Trophoblast cell (in vitro differentiated cells and primary cell): ENCODE measurements around the gene KLHDC10.
A peak's percentile ranks its signal among the peaks of the same experiment; 100 is the strongest.

Experiments
- DNase-seq, 2 donors: peaks; one replicate each; pipeline ENCODE4 v3.0.0-alpha.2; 2016
- H2AFZ ChIP-seq: 2 replicates; pipeline ENCODE4 v1.6.1; 2013; ENCODE audit warnings: low read length, moderate library complexity, mild to moderate bottlenecking; ENCODE audit not compliant: insufficient read depth, poor library complexity
- H2AK5ac ChIP-seq: 2 replicates; pipeline ENCODE4 v1.6.1; 2013; ENCODE audit warnings: mild to moderate bottlenecking, low read length
- H2BK120ac ChIP-seq: 2 replicates; pipeline ENCODE4 v1.6.1; 2013; ENCODE audit warnings: low read length, mild to moderate bottlenecking, moderate library complexity; ENCODE audit not compliant: insufficient read depth, poor library complexity
- H2BK12ac ChIP-seq: 2 replicates; pipeline ENCODE4 v1.6.1; 2013; ENCODE audit warnings: mild to moderate bottlenecking, low read length, moderate library complexity
- H2BK5ac ChIP-seq: 2 replicates; pipeline ENCODE4 v1.6.1; 2013; ENCODE audit warnings: low read length, low read depth, moderate library complexity, mild to moderate bottlenecking; ENCODE audit not compliant: poor library complexity
- H3K14ac ChIP-seq: 2 replicates; pipeline ENCODE4 v1.6.1; 2013; ENCODE audit warnings: mild to moderate bottlenecking, low read length
- H3K18ac ChIP-seq: 2 replicates; pipeline ENCODE4 v1.6.1; 2013; ENCODE audit warnings: mild to moderate bottlenecking, low read length
- H3K23ac ChIP-seq: 2 replicates; pipeline ENCODE4 v1.6.1; 2013; ENCODE audit warnings: low read length
- H3K27ac ChIP-seq: 2 replicates; pipeline ENCODE4 v1.5.1; 2013; ENCODE audit warnings: low read depth, mild to moderate bottlenecking, inconsistent platforms, low read length, moderate library complexity
- H3K27me3 ChIP-seq: 2 replicates; pipeline ENCODE4 v1.6.1; 2013; ENCODE audit warnings: inconsistent platforms, mild to moderate bottlenecking, low read length, moderate library complexity; ENCODE audit not compliant: insufficient read depth
- H3K36me3 ChIP-seq, 2 experiments: 1 replicate in 1 of 2; 2 replicates in 1 of 2; pipeline ENCODE4 v1.6.1; 2013; ENCODE audit warnings: low read length in 2 of 2, mild to moderate bottlenecking in 2 of 2, moderate library complexity in 1 of 2; ENCODE audit not compliant: insufficient read depth in 2 of 2, control insufficient read depth in 1 of 2
- H3K4ac ChIP-seq: 2 replicates; pipeline ENCODE4 v1.6.1; 2013; ENCODE audit warnings: low read depth, mild to moderate bottlenecking, low read length, moderate library complexity
- H3K4me1 ChIP-seq, 2 experiments: 1 replicate in 1 of 2; 2 replicates in 1 of 2; pipeline ENCODE4 v1.6.1; 2013; ENCODE audit warnings: low read length in 2 of 2, mild to moderate bottlenecking in 2 of 2, moderate library complexity in 1 of 2; ENCODE audit not compliant: insufficient read depth in 2 of 2, control insufficient read depth in 1 of 2
- H3K4me2 ChIP-seq: 2 replicates; pipeline ENCODE4 v1.6.1; 2013; ENCODE audit warnings: inconsistent platforms, mild to moderate bottlenecking, low read length, moderate library complexity
- H3K4me3 ChIP-seq: 2 replicates; pipeline ENCODE4 v1.5.1; 2013; ENCODE audit warnings: mild to moderate bottlenecking, low read depth, low read length, inconsistent platforms
- H3K79me1 ChIP-seq: one replicate; pipeline ENCODE4 v1.6.1; 2013; ENCODE audit warnings: low read length
- H3K79me2 ChIP-seq: 2 replicates; pipeline ENCODE4 v1.6.1; 2013; ENCODE audit warnings: low read length, mild to moderate bottlenecking; ENCODE audit not compliant: control insufficient read depth, insufficient read depth, poor library complexity
- H3K9ac ChIP-seq: 2 replicates; pipeline ENCODE4 v1.6.1; 2013; ENCODE audit warnings: mild to moderate bottlenecking, low read length
- H3K9me3 ChIP-seq: 2 replicates; pipeline ENCODE4 v1.6.1; 2013; ENCODE audit warnings: low read depth, mild to moderate bottlenecking, control low read depth, inconsistent platforms, low read length; ENCODE audit not compliant: insufficient read depth
- H4K12ac ChIP-seq: 2 replicates; pipeline ENCODE4 v1.6.1; 2013; ENCODE audit warnings: low read depth, mild to moderate bottlenecking, low read length, moderate library complexity
- H4K8ac ChIP-seq: 2 replicates; pipeline ENCODE4 v1.6.1; 2013; ENCODE audit warnings: low read depth, mild to moderate bottlenecking, low read length, moderate library complexity
- H4K91ac ChIP-seq: one replicate; pipeline ENCODE4 v1.6.1; 2013; ENCODE audit warnings: low read depth, mild to moderate bottlenecking, low read length, moderate library complexity
- WGBS: extraction: QIAGEN DNeasy Blood & Tissue Kit; methylation state at CpG from one replicate; pipeline ENCODE4 v1.1.7; 2013; ENCODE audit warnings: missing lambda C conversion rate; ENCODE audit not compliant: insufficient read length, insufficient coverage; ENCODE audit errors: extremely low coverage; 5-methylcytosine and 5-hydroxymethylcytosine counted together

The KLHDC10 gene

DNA sequence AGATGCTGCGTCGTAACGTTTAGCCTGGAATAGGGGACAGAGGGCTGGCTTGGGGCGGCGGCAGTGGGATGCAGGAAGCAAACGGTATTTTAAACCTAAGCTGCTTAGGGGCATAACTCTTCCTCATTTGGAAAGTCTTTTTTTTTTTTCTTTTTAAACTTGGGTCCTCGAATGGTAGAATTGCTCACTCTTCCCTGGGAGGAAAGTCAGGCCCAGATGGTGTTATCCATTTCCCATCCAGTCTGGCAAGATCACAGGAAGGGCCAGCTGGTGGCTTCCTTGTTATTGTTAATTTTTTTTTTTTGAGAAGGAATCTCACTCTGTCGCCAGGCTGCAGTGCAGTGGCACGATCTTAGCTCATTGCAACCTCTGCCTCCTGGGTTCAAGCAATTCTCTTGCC, 78.2 kb downstream of the KLHDC10 start:
- no peaks in the 10 kb centered on the region for H3K36me3 ChIP-seq
- no peak overlapping the region for H3K14ac ChIP-seq
- no peak overlapping the region for H2BK120ac ChIP-seq
- H3K4me1 ChIP-seq = peaks cover 0 to 2% of the 10 kb centered on the region in 2 experiments
- no peaks in the 10 kb centered on the region for H3K27me3 ChIP-seq
- H4K8ac ChIP-seq = no peak overlapping the region
- no peak overlapping the region for H3K18ac ChIP-seq
- no peak overlapping the region for H4K91ac ChIP-seq
- no peak overlapping the region for H2AK5ac ChIP-seq
- no peak overlapping the region for H3K27ac ChIP-seq
- WGBS = no CpG with 5 or more reads among the region's 9 CpGs
- H2BK12ac ChIP-seq = no peak overlapping the region
- H3K4me2 ChIP-seq = no peak overlapping the region
- H3K4ac ChIP-seq = no peak overlapping the region
- no peak overlapping the region for H2AFZ ChIP-seq
- no peak overlapping the region for H2BK5ac ChIP-seq
- no peaks in the 10 kb centered on the region for H3K79me1 ChIP-seq
- no peak overlapping the region for H3K9ac ChIP-seq
- H3K9me3 ChIP-seq = peaks cover 5% of the 10 kb centered on the region
- H3K23ac ChIP-seq = no peak overlapping the region
- no peak overlapping the region for H3K4me3 ChIP-seq
- no peak for DNase-seq
- no peaks in the 10 kb centered on the region for H3K79me2 ChIP-seq
- H4K12ac ChIP-seq = no peak overlapping the region

DNA sequence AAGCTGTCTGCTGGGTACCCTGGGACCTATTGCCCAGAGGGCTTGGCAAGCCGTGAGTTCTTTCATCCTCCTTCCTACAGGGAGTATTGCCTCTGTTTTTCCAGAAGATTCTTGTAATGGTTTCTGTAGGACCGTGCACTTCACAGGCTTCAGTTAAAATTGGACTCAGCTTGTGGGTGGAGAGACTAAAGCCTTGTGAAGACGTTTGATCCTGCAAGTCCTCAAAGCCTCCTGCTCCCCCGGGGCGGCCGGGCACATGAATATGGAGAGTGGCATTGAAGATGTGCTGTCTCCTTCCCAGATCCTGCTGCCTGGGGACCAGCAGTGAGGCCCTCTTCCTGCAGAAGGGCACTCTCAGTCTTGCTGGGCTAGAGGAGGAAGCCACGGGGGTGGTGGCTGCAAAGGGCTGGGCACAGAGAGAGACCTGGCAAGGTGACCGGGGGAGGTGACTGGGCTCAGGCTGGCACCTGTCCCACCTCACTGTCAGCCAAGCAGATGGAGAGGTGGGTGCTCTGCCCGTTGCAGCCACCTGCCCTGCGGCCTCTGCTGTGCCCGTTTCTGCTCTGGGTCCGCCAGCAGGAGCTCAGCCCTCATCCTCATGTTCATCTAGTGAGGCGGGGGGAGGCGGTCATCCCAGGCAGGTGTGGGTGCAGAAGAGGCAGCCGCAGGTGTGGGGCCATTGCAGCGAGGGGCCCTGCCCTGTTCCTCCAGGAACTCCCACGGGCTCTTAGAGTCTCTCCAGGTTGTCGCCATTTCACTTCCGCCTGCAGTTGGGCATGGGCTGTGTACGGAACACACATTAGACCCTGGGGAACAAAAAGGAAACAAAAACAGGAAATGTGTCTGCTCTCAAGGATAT, 79.2 kb downstream of the KLHDC10 start:
- Histone ChIP-seq H2AFZ (no peak overlapping the region), H3K4me2 (no peak overlapping the region), H3K27me3 (no peaks in the 10 kb centered on the region), H3K79me1 (no peaks in the 10 kb centered on the region), H3K4me3 (no peak overlapping the region), H3K27ac (no peak overlapping the region), H3K79me2 (no peaks in the 10 kb centered on the region), H3K4ac (no peak overlapping the region), H2BK12ac (no peak overlapping the region), H3K23ac (no peak overlapping the region), H4K8ac (no peak overlapping the region), H4K91ac (no peak overlapping the region), H2AK5ac (no peak overlapping the region), H3K9me3 (peaks cover 5% of the 10 kb centered on the region), H3K18ac (no peak overlapping the region), H2BK120ac (no peak overlapping the region), H3K36me3 (no peaks in the 10 kb centered on the region), H3K4me1 (peaks cover 0 to 2% of the 10 kb centered on the region in 2 experiments), H2BK5ac (no peak overlapping the region), H3K14ac (no peak overlapping the region), H4K12ac (no peak overlapping the region), H3K9ac (no peak overlapping the region)
- no CpG with 5 or more reads among the region's 20 CpGs for WGBS
- DNase-seq = no peak

DNA sequence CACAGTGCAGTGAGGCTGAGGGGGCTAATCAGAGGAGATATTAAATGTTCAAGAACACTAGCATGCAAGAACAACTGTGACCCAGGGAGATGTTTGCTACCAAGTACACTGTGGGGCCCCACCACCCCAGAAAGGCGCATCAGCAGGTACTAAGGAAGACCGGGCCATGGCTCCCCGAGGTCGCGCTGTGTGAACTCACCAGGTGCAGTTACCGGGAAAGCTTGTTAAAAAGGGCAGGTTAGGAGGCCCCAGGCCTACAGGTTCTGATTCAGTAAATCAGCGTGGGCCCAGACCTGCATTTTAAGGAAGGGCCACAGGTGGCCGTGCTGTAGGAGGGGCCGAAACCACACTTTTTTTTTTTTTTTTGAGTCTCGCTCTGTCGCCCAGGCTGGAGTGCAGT, 80.3 kb downstream of the KLHDC10 start:
- no peaks in the 10 kb centered on the region for H3K27me3 ChIP-seq
- no peak overlapping the region for H2BK120ac ChIP-seq
- H2AFZ ChIP-seq = no peak overlapping the region
- no peak overlapping the region for H4K91ac ChIP-seq
- H3K18ac ChIP-seq = no peak overlapping the region
- no peak overlapping the region for H3K27ac ChIP-seq
- no peak overlapping the region for H3K9ac ChIP-seq
- H3K14ac ChIP-seq = no peak overlapping the region
- H2BK5ac ChIP-seq = no peak overlapping the region
- H3K9me3 ChIP-seq = peaks cover 5% of the 10 kb centered on the region
- H2BK12ac ChIP-seq = no peak overlapping the region
- H3K4ac ChIP-seq = no peak overlapping the region
- H3K4me3 ChIP-seq = no peak overlapping the region
- WGBS = no CpG with 5 or more reads among the region's 11 CpGs
- H3K4me2 ChIP-seq = no peak overlapping the region
- H3K23ac ChIP-seq = no peak overlapping the region
- H3K79me2 ChIP-seq = no peaks in the 10 kb centered on the region
- no peaks in the 10 kb centered on the region for H3K36me3 ChIP-seq
- H2AK5ac ChIP-seq = no peak overlapping the region
- H4K8ac ChIP-seq = no peak overlapping the region
- no peak overlapping the region for H4K12ac ChIP-seq
- peaks cover 0 to 2% of the 10 kb centered on the region in 2 experiments for H3K4me1 ChIP-seq
- DNase-seq = no peak
- H3K79me1 ChIP-seq = no peaks in the 10 kb centered on the region

DNA sequence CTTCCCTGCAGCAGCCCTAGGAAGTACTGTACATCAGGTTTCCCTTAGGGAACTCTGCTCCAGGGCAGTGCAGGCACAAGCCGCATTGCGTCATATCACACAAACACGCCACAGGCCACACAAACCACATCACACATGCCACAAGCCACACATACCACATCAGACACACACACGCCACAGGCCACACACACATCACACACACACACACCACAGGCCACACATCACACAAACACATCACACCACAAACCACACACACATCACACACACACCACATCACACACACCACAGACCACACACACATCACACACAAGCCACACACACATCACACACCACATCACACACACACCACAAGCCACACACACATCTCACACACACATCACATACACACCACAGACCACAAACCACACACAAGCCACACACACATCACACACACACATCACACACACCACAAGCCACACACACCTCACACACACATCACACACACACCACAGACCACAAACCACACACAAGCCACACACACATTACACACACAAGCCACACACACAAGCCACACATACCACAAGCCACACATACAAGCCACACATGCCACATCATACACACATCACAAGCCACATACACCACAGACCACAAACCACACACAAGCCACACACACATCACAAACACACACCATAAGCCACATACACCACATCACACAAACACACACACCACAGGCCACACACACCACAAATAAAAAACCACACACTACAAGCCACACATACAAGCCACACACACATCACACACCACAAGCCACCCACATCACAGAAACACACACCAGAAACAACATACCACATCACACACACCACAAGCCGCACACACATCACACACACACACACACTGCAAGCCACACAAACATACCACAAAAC, 81.5 kb downstream of the KLHDC10 start:
- Histone ChIP-seq H3K27ac (no peak overlapping the region), H4K12ac (no peak overlapping the region), H3K4me3 (peak overlapping the region; percentile 51), H2BK120ac (no peak overlapping the region), H3K27me3 (no peaks in the 10 kb centered on the region), H4K8ac (no peak overlapping the region), H3K79me1 (no peaks in the 10 kb centered on the region), H3K4me2 (no peak overlapping the region), H4K91ac (no peak overlapping the region), H2AK5ac (no peak overlapping the region), H3K23ac (no peak overlapping the region), H2BK5ac (no peak overlapping the region), H2BK12ac (no peak overlapping the region), H3K14ac (no peak overlapping the region), H3K4ac (no peak overlapping the region), H3K18ac (no peak overlapping the region), H3K36me3 (no peaks in the 10 kb centered on the region), H2AFZ (no peak overlapping the region), H3K9me3 (peaks cover 5% of the 10 kb centered on the region), H3K79me2 (no peaks in the 10 kb centered on the region), H3K9ac (no peak overlapping the region), H3K4me1 (no peaks in the 10 kb centered on the region)
- DNase-seq = peak in 1 of 2 donors; percentile 25
- no CpG with 5 or more reads among the region's 5 CpGs for WGBS
